H1 (cell line): ENCODE results near the gene GSTT4. TPM values are rescaled to one million over a fixed set of nuclear protein-coding genes. Genes with fewer than 3 reads are reported as not detected.

Experiments
- CTCF ChIA-PET: fragments of 300-600 bp; sonication (Branson Sonifier 250); formaldehyde crosslinking; loops from one replicate; lab custom pipeline; 2021; ENCODE audit not compliant: partially characterized antibody; lab: Charles Lee
- POLR2A ChIA-PET: fragments of 300-600 bp; sonication (Branson Sonifier 250); formaldehyde crosslinking; loops from one replicate; lab custom pipeline; 2021; ENCODE audit warnings: inconsistent platforms; ENCODE audit not compliant: partially characterized antibody; lab: Charles Lee
- DNase-seq, 2 experiments: peaks; one replicate each; pipeline versions ENCODE4 v3.0.0 to v3.0.0-alpha.2; 2010 to 2022; ENCODE audit warnings: low spot score in 2 of 2, low read depth in 1 of 2, mixed read lengths in 1 of 2
- FAIRE-seq: peaks from 2 replicates; lab custom pipeline; 2011; peaks lifted over from hg19 to GRCh38; lab: Jason Lieb, UNC
- H2AFZ ChIP-seq: 2 replicates; pipeline ENCODE4 v1.8.1; 2012; ENCODE audit warnings: low read length, inconsistent platforms
- H2AK5ac ChIP-seq: 2 replicates; pipeline ENCODE4 v1.6.1; 2013; ENCODE audit warnings: low read depth, low read length
- H2BK120ac ChIP-seq: replicated peaks from 2 replicates; pipeline ENCODE3; 2013; ENCODE audit warnings: low read depth, low read length, inconsistent platforms
- H2BK12ac ChIP-seq: 2 replicates; pipeline ENCODE4 v1.6.1; 2013; ENCODE audit warnings: low read depth, low read length
- H2BK15ac ChIP-seq: 2 replicates; pipeline ENCODE4 v1.6.1; 2013; ENCODE audit warnings: low read length
- H2BK20ac ChIP-seq: 2 replicates; pipeline ENCODE4 v1.6.1; 2013; ENCODE audit warnings: low read length
- H2BK5ac ChIP-seq: 2 replicates; pipeline ENCODE4 v1.6.1; 2013; ENCODE audit warnings: low read depth, low read length
- H3K14ac ChIP-seq: 2 replicates; pipeline ENCODE4 v1.6.1; 2013; ENCODE audit warnings: inconsistent platforms; ENCODE audit not compliant: insufficient read length
- H3K18ac ChIP-seq: 2 replicates; pipeline ENCODE4 v1.6.1; 2013; ENCODE audit warnings: low read length; ENCODE audit errors: extremely low read depth
- H3K23ac ChIP-seq: 2 replicates; pipeline ENCODE4 v1.6.1; 2013; ENCODE audit warnings: inconsistent platforms; ENCODE audit not compliant: insufficient read length
- H3K23me2 ChIP-seq: 2 replicates; pipeline ENCODE4 v1.6.1; 2013; ENCODE audit warnings: low read depth, low read length
- H3K27ac ChIP-seq: 2 replicates; pipeline ENCODE4 v1.6.1; 2011; ENCODE audit warnings: low read depth, low read length, inconsistent platforms
- H3K27me3 ChIP-seq, 4 experiments: replicated peaks in 1 of 4; 1 replicate in 1 of 4; 2 replicates in 3 of 4; pipeline versions ENCODE4 v1.6.1 to v1.8.1; 2011 to 2013; ENCODE audit warnings: low read length in 3 of 4, mild to moderate bottlenecking in 3 of 4, inconsistent platforms in 2 of 4, mixed read lengths in 2 of 4, moderate library complexity in 1 of 4; ENCODE audit not compliant: control insufficient read depth in 3 of 4, insufficient read depth in 3 of 4; ENCODE audit errors: extremely low read depth in 1 of 4
- H3K36me3 ChIP-seq, 4 experiments: 2 replicates each; pipeline versions ENCODE4 v1.6.1 to v1.8.1; 2011 to 2013; ENCODE audit warnings: mild to moderate bottlenecking in 4 of 4, low read length in 3 of 4, moderate library complexity in 2 of 4, control low read depth in 1 of 4, inconsistent platforms in 1 of 4; ENCODE audit not compliant: insufficient read depth in 4 of 4, control insufficient read depth in 2 of 4
- H3K4ac ChIP-seq: replicated peaks from 2 replicates; pipeline ENCODE3; 2013; ENCODE audit warnings: low read length, low read depth, mixed read lengths, inconsistent platforms; ENCODE audit not compliant: insufficient read length
- H3K4me1 ChIP-seq, 4 experiments: replicated peaks in 1 of 4; 1 replicate in 1 of 4; 2 replicates in 3 of 4; pipeline versions ENCODE4 v1.6.1 to v1.8.1; 2011 to 2013; ENCODE audit warnings: low read length in 3 of 4, inconsistent platforms in 2 of 4, mixed read lengths in 1 of 4; ENCODE audit not compliant: insufficient read depth in 4 of 4, control insufficient read depth in 3 of 4
- H3K4me2 ChIP-seq, 2 experiments: 2 replicates each; pipeline versions ENCODE4 v1.6.1 to v1.8.1; 2011 to 2013; ENCODE audit warnings: low read depth in 2 of 2, low read length in 2 of 2, control low read depth in 1 of 2, inconsistent platforms in 1 of 2, mild to moderate bottlenecking in 1 of 2; ENCODE audit not compliant: insufficient read depth in 1 of 2
- H3K4me3 ChIP-seq, 4 experiments: fragments of 200-600, 300-600 bp in 1 of 4; sonication (generic), shearing (Covaris generic), sonication (Bioruptor Twin) in 1 of 4; 2 replicates each; pipeline versions ENCODE4 v1.5.1 to v1.8.1; 2011 to 2016; ENCODE audit warnings: low read length in 4 of 4, low read depth in 3 of 4, control low read depth in 2 of 4, inconsistent platforms in 2 of 4, mild to moderate bottlenecking in 2 of 4, mixed read lengths in 1 of 4, moderate library complexity in 1 of 4; ENCODE audit not compliant: insufficient read depth in 2 of 4; ENCODE audit errors: extremely low read depth in 1 of 4
- H3K56ac ChIP-seq: replicated peaks from 2 replicates; pipeline ENCODE3; 2013; ENCODE audit warnings: low read depth, mild to moderate bottlenecking, mixed read lengths, low read length, inconsistent platforms; ENCODE audit not compliant: insufficient read length
- H3K79me1 ChIP-seq: 2 replicates; pipeline ENCODE4 v1.6.1; 2013; ENCODE audit warnings: low read depth, low read length, control low read depth
- H3K79me2 ChIP-seq, 2 experiments: 2 replicates each; pipeline versions ENCODE4 v1.6.1 to v1.8.1; 2012 to 2013; ENCODE audit warnings: low read length in 2 of 2, mild to moderate bottlenecking in 2 of 2, inconsistent platforms in 1 of 2; ENCODE audit not compliant: insufficient read depth in 2 of 2, control insufficient read depth in 1 of 2
- H3K9ac ChIP-seq, 4 experiments: replicated peaks in 1 of 4; 1 replicate in 1 of 4; 2 replicates in 3 of 4; pipeline versions ENCODE4 v1.6.1 to v1.8.1; 2011 to 2013; ENCODE audit warnings: low read depth in 3 of 4, low read length in 3 of 4, control low read depth in 2 of 4, mild to moderate bottlenecking in 2 of 4, moderate library complexity in 2 of 4, inconsistent platforms in 1 of 4; ENCODE audit errors: extremely low read depth in 1 of 4
- H3K9me3 ChIP-seq, 2 experiments: 2 replicates each; pipeline versions ENCODE4 v1.6.1 to v1.8.1; 2012 to 2013; ENCODE audit warnings: mild to moderate bottlenecking in 2 of 2, moderate library complexity in 2 of 2, control low read depth in 1 of 2, inconsistent platforms in 1 of 2, low read depth in 1 of 2, low read length in 1 of 2, mixed read lengths in 1 of 2; ENCODE audit not compliant: insufficient read depth in 2 of 2
- H4K20me1 ChIP-seq, 2 experiments: replicated peaks in 1 of 2; 2 replicates each; pipeline versions ENCODE3 to v1.8.1; 2011 to 2013; ENCODE audit warnings: inconsistent platforms in 2 of 2, low read length in 2 of 2, mild to moderate bottlenecking in 1 of 2; ENCODE audit not compliant: insufficient read depth in 2 of 2, control insufficient read depth in 1 of 2
- H4K5ac ChIP-seq: 2 replicates; pipeline ENCODE4 v1.6.1; 2013; ENCODE audit warnings: low read length, low read depth, mixed read lengths, inconsistent platforms; ENCODE audit not compliant: insufficient read length
- H4K8ac ChIP-seq: 2 replicates; pipeline ENCODE4 v1.8.0; 2013; ENCODE audit warnings: mild to moderate bottlenecking, moderate library complexity, low read length, inconsistent platforms; ENCODE audit not compliant: insufficient read depth; ENCODE audit errors: extremely low read depth
- H4K91ac ChIP-seq: replicated peaks from 2 replicates; pipeline ENCODE3; 2013; ENCODE audit warnings: low read length, mixed read lengths, inconsistent platforms; ENCODE audit not compliant: insufficient read length
- ASH2L ChIP-seq: fragments of 200-600, 300-600 bp; sonication (generic); IDR thresholded peaks from one replicate; pipeline ENCODE4 v1.7.1; 2017; ENCODE audit warnings: low read length
- CEBPB ChIP-seq: IDR thresholded peaks from 2 replicates; pipeline ENCODE4 v1.6.1; 2012; ENCODE audit warnings: low read depth, low read length
- EP300 ChIP-seq, 2 experiments: IDR thresholded peaks; 1 replicate in 1 of 2; 2 replicates in 1 of 2; pipeline ENCODE4 v1.6.1; 2011 to 2012; ENCODE audit warnings: low read depth in 2 of 2, low read length in 2 of 2, mild to moderate bottlenecking in 2 of 2, borderline replicate concordance in 1 of 2, inconsistent platforms in 1 of 2, moderate library complexity in 1 of 2
- FOSL1 ChIP-seq: IDR thresholded peaks from 2 replicates; pipeline ENCODE4 v1.6.1; 2011; ENCODE audit warnings: mild to moderate bottlenecking, low read depth, low read length, moderate library complexity; ENCODE audit not compliant: insufficient read depth
- GABPA ChIP-seq: IDR thresholded peaks from 2 replicates; pipeline ENCODE4 v1.6.1; 2011; ENCODE audit warnings: mild to moderate bottlenecking, low read length, moderate library complexity, borderline replicate concordance; ENCODE audit not compliant: insufficient read depth
- HDAC6 ChIP-seq: IDR thresholded peaks from one replicate; pipeline ENCODE4 v1.7.1; 2012; ENCODE audit warnings: low read depth, mild to moderate bottlenecking, inconsistent platforms, low read length, moderate library complexity
- JUND ChIP-seq: IDR thresholded peaks from 2 replicates; pipeline ENCODE4 v1.6.1; 2011; ENCODE audit warnings: mild to moderate bottlenecking, improper control_type of control experiment, low read length
- KDM5A ChIP-seq: fragments of 200-600 bp; IDR thresholded peaks from 2 replicates; pipeline ENCODE4 v1.7.1; 2012; ENCODE audit warnings: mild to moderate bottlenecking, low read length, inconsistent platforms, mixed read lengths
- POLR2A ChIP-seq, 2 experiments: IDR thresholded peaks; 1 replicate in 1 of 2; 2 replicates in 1 of 2; pipeline ENCODE4 v1.6.1; 2011; ENCODE audit warnings: low read depth in 2 of 2, low read length in 2 of 2, mild to moderate bottlenecking in 2 of 2; ENCODE audit errors: control extremely low read depth in 1 of 2
- POU5F1 ChIP-seq: IDR thresholded peaks from 2 replicates; pipeline ENCODE4 v1.6.1; 2011; ENCODE audit warnings: low read depth, mild to moderate bottlenecking, low read length, moderate library complexity
- RBBP5 ChIP-seq: IDR thresholded peaks from 2 replicates; pipeline ENCODE4 v1.7.1; 2012; ENCODE audit warnings: low read depth, mild to moderate bottlenecking, inconsistent platforms, low read length, moderate library complexity, borderline replicate concordance
- WGBS, 2 experiments: shearing (Covaris generic) in 1 of 2; methylation state at CpG; one replicate each; pipeline versions ENCODE4 v1.1.6 to v1.1.7; 2013 to 2015; ENCODE audit warnings: low lambda C conversion rate in 2 of 2, mixed read lengths in 2 of 2, inconsistent platforms in 1 of 2, low coverage in 1 of 2, missing lambda C conversion rate in 1 of 2; ENCODE audit not compliant: insufficient replicate concordance in 2 of 2, insufficient coverage in 1 of 2, insufficient read length in 1 of 2; ENCODE audit errors: extremely low coverage in 1 of 2, missing lambda C conversion rate in 1 of 2; 5-methylcytosine and 5-hydroxymethylcytosine counted together
- polyA plus RNA-seq, 7 experiments: library from polyadenylated mRNA; depleted of rRNA in 3 of 7; stranded (reverse) in 5 of 7; unstranded in 2 of 7; fragments of >200 nt in 5 of 7; fragments of 200-250 nt in 2 of 7; gene quantifications; 1 replicate in 5 of 7; 2 replicates in 1 of 7; 4 replicates in 1 of 7; pipeline versions ENCODE4 v1.2.1 to v1.2.3, GENCODE V29; 2011 to 2013; ENCODE audit warnings: missing spikeins in 2 of 7, mixed read lengths in 2 of 7
- total RNA-seq: library from RNA; stranded (reverse); fragmentation: NEBNext Ultra II Directional; extraction: Animal tissue kit (Norgen Biotek cat#: 25700); gene quantifications from 2 replicates; pipeline ENCODE4 v1.2.1, GENCODE V29; 2021
- TF ChIP-seq, protein P1 (sequence below): IDR thresholded peaks from 2 replicates; pipeline ENCODE4 v1.6.1; 2012; ENCODE audit warnings: low read length, inconsistent platforms
- TF ChIP-seq, protein P2 (sequence below): IDR thresholded peaks from 2 replicates; pipeline ENCODE4 v1.6.1; 2012; ENCODE audit warnings: inconsistent platforms

GSTT4 gene
- total and polyA plus RNA-seq, 2 of the 8 experiments (the other 6 are each of a cell fraction or from before 2014, with no cell fraction given) = 0.14 TPM; not detected in 1

DNA sequence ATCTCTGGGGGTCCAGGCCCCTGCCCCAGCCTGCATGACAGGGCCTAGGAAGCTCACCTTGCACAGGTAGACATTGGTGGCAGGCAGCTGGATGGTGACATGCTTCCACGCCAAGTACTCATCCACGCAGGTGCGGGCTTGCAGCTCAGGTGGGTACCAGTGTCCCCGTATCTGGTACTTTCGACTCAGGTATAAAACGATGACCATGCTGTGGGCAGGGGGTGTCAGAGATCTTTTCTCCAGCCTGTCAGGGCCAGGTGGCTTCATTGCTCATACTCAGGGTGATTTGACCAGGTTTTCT is 1.6 kb upstream of the GSTT4 start:
- FAIRE-seq = no peak
- peaks cover 0 to 4% of the 10 kb centered on the region in 2 experiments; a peak in 2 of 4 replicates for H3K79me2 ChIP-seq
- TF ChIP-seq, protein P1, sequence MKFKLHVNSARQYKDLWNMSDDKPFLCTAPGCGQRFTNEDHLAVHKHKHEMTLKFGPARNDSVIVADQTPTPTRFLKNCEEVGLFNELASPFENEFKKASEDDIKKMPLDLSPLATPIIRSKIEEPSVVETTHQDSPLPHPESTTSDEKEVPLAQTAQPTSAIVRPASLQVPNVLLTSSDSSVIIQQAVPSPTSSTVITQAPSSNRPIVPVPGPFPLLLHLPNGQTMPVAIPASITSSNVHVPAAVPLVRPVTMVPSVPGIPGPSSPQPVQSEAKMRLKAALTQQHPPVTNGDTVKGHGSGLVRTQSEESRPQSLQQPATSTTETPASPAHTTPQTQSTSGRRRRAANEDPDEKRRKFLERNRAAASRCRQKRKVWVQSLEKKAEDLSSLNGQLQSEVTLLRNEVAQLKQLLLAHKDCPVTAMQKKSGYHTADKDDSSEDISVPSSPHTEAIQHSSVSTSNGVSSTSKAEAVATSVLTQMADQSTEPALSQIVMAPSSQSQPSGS = no peak
- TF ChIP-seq RBBP5 (no peak), JUND (no peak), CEBPB (no peak), ASH2L (no peak), EP300 (IDR thresholded peaks at IDR 0.05; ENCODE audit: borderline replicate concordance in 1 of 2, low read depth in 2 of 2, low read length in 2 of 2) (no peak), HDAC6 (no peak), KDM5A (no peak), GABPA (no peak), POLR2A (IDR thresholded peaks at IDR 0.05; ENCODE audit: control extremely low read depth in 1 of 2, low read depth in 2 of 2, low read length in 2 of 2) (no peak), POU5F1 (no peak), FOSL1 (no peak)
- TF ChIP-seq, protein P2, sequence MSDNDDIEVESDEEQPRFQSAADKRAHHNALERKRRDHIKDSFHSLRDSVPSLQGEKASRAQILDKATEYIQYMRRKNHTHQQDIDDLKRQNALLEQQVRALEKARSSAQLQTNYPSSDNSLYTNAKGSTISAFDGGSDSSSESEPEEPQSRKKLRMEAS = no peak

More for the DNA sequence above, 1.6 kb upstream of the GSTT4 start:
- Histone ChIP-seq H4K5ac (no peak overlapping the region), H3K9me3 (no peaks in the 10 kb centered on the region), H2BK5ac (no peak overlapping the region), H3K9ac (no peak overlapping the region), H2BK120ac (no peak overlapping the region), H4K20me1 (no peaks in the 10 kb centered on the region), H3K4me2 (no peak overlapping the region), H2BK20ac (no peak overlapping the region), H3K23me2 (peaks cover 6% of the 10 kb centered on the region; the same call in 1 of the 2 replicates), H2BK12ac (peak overlapping the region; percentile 1; the same call in 1 of the 2 replicates), H3K4me1 (no peaks in the 10 kb centered on the region; a peak in 2 of 7 replicates), H3K18ac (no peak overlapping the region), H3K36me3 (no peaks in the 10 kb centered on the region), H3K4me3 (no peak overlapping the region), H4K8ac (no peak overlapping the region), H3K4ac (no peak overlapping the region), H3K79me1 (no peaks in the 10 kb centered on the region), H4K91ac (no peak overlapping the region), H2BK15ac (peak overlapping the region; percentile 76; the same call in 1 of the 2 replicates), H3K27me3 (peaks cover 0 to 3% (median 0%) of the 10 kb centered on the region in 4 experiments; a peak in 3 of 7 replicates), H3K14ac (no peak overlapping the region), H3K23ac (no peak overlapping the region), H3K56ac (no peak overlapping the region), H3K27ac (no peak overlapping the region), H2AFZ (no peak overlapping the region), H2AK5ac (0 out of 2 replicates have a peak overlapping the region, but pooled peaks have one; percentile 1)
- 87% methylated on average over 6 of the region's 6 CpGs; no CpG with 5 or more reads in 1 of the 2 experiments for WGBS, 2 experiments
- ChIA-PET CTCF (interaction anchor here (1.2 kb wide), 1 partner anchor 19 kb away, joined by 3 read pairs; no protein-coding TSS in a partner anchor), POLR2A (no interaction called here)
- DNase-seq = no peak
